DOHH2 (cell line): Measurements from ENCODE around the gene TERT.

Source experiments
- EZH2phosphoT487 ChIP-seq: fragments of 200-600 bp; sonication (generic); IDR thresholded peaks from 2 replicates; pipeline ENCODE4 v1.6.1; 2017; ENCODE audit warnings: borderline replicate concordance, mild to moderate bottlenecking, antibody characterized with exemption, low read length, moderate library complexity, mixed read lengths
- TF ChIP-seq, protein P1 (sequence below): fragments of 200-600 bp; sonication (generic); IDR thresholded peaks from one replicate; pipeline ENCODE4 v1.5.1; 2014; ENCODE audit warnings: antibody characterized with exemption, mild to moderate bottlenecking, low read depth, low read length; ENCODE audit not compliant: poor library complexity, severe bottlenecking

DNA sequence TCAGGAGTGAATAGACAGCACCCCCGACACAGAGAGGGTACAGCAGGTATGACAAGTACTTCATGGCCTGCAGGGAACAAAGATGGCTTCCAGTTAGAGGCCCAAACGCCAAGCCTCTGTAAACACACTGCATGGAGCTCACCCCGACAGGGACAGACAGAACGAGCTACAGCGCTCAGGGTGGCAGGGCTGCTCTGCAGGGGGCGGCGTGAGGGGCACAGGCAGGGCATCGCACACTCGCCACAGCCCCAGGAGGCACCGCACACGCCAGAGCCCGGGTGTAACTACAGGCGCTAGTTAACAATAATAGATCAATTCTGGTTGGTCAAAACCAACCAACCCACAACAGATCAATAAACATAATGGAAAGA is 28.9 kb upstream of the TERT start:
- TF ChIP-seq, protein P1, sequence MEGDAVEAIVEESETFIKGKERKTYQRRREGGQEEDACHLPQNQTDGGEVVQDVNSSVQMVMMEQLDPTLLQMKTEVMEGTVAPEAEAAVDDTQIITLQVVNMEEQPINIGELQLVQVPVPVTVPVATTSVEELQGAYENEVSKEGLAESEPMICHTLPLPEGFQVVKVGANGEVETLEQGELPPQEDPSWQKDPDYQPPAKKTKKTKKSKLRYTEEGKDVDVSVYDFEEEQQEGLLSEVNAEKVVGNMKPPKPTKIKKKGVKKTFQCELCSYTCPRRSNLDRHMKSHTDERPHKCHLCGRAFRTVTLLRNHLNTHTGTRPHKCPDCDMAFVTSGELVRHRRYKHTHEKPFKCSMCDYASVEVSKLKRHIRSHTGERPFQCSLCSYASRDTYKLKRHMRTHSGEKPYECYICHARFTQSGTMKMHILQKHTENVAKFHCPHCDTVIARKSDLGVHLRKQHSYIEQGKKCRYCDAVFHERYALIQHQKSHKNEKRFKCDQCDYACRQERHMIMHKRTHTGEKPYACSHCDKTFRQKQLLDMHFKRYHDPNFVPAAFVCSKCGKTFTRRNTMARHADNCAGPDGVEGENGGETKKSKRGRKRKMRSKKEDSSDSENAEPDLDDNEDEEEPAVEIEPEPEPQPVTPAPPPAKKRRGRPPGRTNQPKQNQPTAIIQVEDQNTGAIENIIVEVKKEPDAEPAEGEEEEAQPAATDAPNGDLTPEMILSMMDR, result no peak
- TF ChIP-seq EZH2phosphoT487, result no peak
